ENCODE measurements around the gene TRAM2. TPM values are rescaled to one million over a fixed set of nuclear protein-coding genes. Genes with fewer than 3 reads are reported as not detected.

TRAM2 gene
- total and polyA plus RNA-seq, 8 donors: 1.9 to 11.2 (median 5.0) TPM

DNA sequence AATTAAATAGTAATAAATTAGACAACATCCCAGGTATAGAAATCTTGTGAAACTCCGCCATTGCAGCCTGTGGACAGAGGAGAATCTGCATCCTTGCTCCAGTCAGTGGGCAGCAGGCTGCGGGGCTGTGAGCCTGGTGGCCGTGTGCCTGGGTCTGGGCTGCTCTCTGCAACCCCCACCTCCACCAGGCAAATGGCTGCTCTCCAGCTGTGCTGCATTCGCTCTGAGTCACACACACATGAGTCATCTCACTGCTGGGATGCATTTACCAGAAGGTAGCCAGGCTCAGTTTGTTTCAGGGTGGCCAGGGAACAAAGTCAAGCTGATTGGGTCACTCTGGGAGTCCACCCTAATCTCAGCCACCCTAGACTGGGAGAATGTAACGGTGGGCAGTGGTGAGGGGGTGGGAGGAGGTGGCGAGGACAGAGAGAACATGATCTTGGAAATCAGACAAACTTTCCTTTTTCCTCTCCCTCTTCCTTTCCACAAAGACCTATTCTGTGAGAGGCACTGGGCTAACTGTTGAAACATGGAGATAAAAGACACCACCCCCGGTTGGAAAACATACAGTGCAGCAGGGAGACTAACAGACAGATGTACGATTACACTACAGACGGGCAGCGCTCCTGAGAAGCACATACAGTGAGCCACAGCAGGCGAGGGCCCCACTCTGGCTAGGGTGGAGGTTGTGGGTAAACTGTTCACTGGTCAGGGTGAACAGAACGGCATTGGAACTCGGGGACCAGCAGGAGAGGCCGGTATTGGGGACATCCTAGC is 59.2 kb downstream of the TRAM2 start:
- no peak for FAIRE-seq
- peaks cover 0 to 12% (median 0%) of the 10 kb centered on the region in 3 donors for H3K4me1 ChIP-seq

GRCh38 chr6:52516943-52517342 is 59.9 kb downstream of the TRAM2 start:
- peaks cover 0 to 8% (median 0%) of the 10 kb centered on the region in 3 donors for H3K4me1 ChIP-seq
- intact Hi-C loops (cut with DNase I): loop anchor here in 1 of 3 donors (10.0 kb wide), 1 partner anchor 48 kb away; no protein-coding TSS in a partner anchor

More for the DNA sequence above, 59.2 kb downstream of the TRAM2 start:
- ATAC-seq (peak; percentile 86 to 95 (median 93)), DNase-seq (peak in 5 of 6 donors; percentile 66 to 84 (median 74))
- peak overlapping the region in 2 of 4 donors; percentile 58 to 81 for H3K27ac ChIP-seq
- no peaks in the 10 kb centered on the region for H3K27me3 ChIP-seq
- 71 to 84% methylated on average over 14 of the region's 14 CpGs for WGBS, 2 donors
- no peaks in the 10 kb centered on the region for H3K9me3 ChIP-seq
- TF ChIP-seq, protein P1, sequence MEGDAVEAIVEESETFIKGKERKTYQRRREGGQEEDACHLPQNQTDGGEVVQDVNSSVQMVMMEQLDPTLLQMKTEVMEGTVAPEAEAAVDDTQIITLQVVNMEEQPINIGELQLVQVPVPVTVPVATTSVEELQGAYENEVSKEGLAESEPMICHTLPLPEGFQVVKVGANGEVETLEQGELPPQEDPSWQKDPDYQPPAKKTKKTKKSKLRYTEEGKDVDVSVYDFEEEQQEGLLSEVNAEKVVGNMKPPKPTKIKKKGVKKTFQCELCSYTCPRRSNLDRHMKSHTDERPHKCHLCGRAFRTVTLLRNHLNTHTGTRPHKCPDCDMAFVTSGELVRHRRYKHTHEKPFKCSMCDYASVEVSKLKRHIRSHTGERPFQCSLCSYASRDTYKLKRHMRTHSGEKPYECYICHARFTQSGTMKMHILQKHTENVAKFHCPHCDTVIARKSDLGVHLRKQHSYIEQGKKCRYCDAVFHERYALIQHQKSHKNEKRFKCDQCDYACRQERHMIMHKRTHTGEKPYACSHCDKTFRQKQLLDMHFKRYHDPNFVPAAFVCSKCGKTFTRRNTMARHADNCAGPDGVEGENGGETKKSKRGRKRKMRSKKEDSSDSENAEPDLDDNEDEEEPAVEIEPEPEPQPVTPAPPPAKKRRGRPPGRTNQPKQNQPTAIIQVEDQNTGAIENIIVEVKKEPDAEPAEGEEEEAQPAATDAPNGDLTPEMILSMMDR (IDR thresholded peaks at IDR 0.05): no peak
- no peaks in the 10 kb centered on the region for H3K36me3 ChIP-seq
- H3K4me3 ChIP-seq: no peak overlapping the region
- intact Hi-C loops (cut with DNase I): loop anchor here in 1 of 3 donors (10.0 kb wide), 1 partner anchor 47 kb away; no protein-coding TSS in a partner anchor

GRCh38 chr6:52516269-52516668 is 60.6 kb downstream of the TRAM2 start:
- ATAC-seq (no peak), DNase-seq (no peak), FAIRE-seq (no peak)
- intact Hi-C loops (cut with DNase I): loop anchor here in 1 of 3 donors (10.0 kb wide), 1 partner anchor 49 kb away; no protein-coding TSS in a partner anchor
- no peak overlapping the region for H3K27ac ChIP-seq
- H3K4me3 ChIP-seq: no peak overlapping the region
- H3K9me3 ChIP-seq: no peaks in the 10 kb centered on the region
- TF ChIP-seq, protein P1 (IDR thresholded peaks at IDR 0.05): no peak
- 79 to 90% methylated on average over 1 of the region's 1 CpG for WGBS, 2 donors
- H3K27me3 ChIP-seq: no peaks in the 10 kb centered on the region
- no peaks in the 10 kb centered on the region for H3K36me3 ChIP-seq
- H3K4me1 ChIP-seq: peaks cover 0 to 8% (median 0%) of the 10 kb centered on the region in 3 donors

More at GRCh38 chr6:52516943-52517342, 59.9 kb downstream of the TRAM2 start:
- H3K27ac ChIP-seq: no peak overlapping the region
- H3K36me3 ChIP-seq: no peaks in the 10 kb centered on the region
- H3K4me3 ChIP-seq: no peak overlapping the region
- DNase-seq (no peak), ATAC-seq (no peak), FAIRE-seq (no peak)
- WGBS, 2 donors: 97 to 98% methylated on average over 3 of the region's 3 CpGs
- H3K27me3 ChIP-seq: no peaks in the 10 kb centered on the region
- TF ChIP-seq, protein P1 (IDR thresholded peaks at IDR 0.05): no peak
- H3K9me3 ChIP-seq: no peaks in the 10 kb centered on the region

- Histone ChIP-seq H3K27ac (no peak overlapping the region), H3K27me3 (no peaks in the 10 kb centered on the region), H3K9me3 (no peaks in the 10 kb centered on the region), H3K4me3 (no peak overlapping the region), H3K36me3 (no peaks in the 10 kb centered on the region), H3K4me1 (peaks cover 0 to 8% (median 0%) of the 10 kb centered on the region in 3 donors)
- ATAC-seq (no peak), FAIRE-seq (no peak), DNase-seq (no peak)
- WGBS, 2 donors: 60 to 78% methylated on average over 2 of the region's 2 CpGs
- intact Hi-C loops (cut with DNase I): loop anchor here in 1 of 3 donors (10.0 kb wide), 1 partner anchor 49 kb away; no protein-coding TSS in a partner anchor
- TF ChIP-seq, protein P1 (IDR thresholded peaks at IDR 0.05): no peak
Measured at GRCh38 chr6:52515219-52515960, 61.5 kb downstream of the TRAM2 start.
